Iris pigment epithelial cell (primary cell): Measurements from ENCODE around the gene ADCY6.
"Not testable (repeated sequence)": the region's sequence is repeated elsewhere in the genome, so short reads cannot be mapped to it uniquely, and the experiment has no call there.

Experiments used
- DNase-seq: peaks from one replicate; pipeline ENCODE4 v3.0.0-alpha.2; 2011; ENCODE audit warnings: low read depth

The ADCY6 gene

GRCh38 chr12:48750769-48751356, 38.0 kb downstream of the ADCY6 start:
- no peak for DNase-seq

- peak; percentile 24 for DNase-seq
Observed at GRCh38 chr12:48750215-48750614, 38.7 kb downstream of the ADCY6 start.

GRCh38 chr12:48744251-48745008, 44.5 kb downstream of the ADCY6 start:
- no peak for DNase-seq

GRCh38 chr12:48739618-48740269, 49.1 kb downstream of the ADCY6 start:
- DNase-seq: no peak

- DNase-seq: no peak
Observed at GRCh38 chr12:48736456-48736855, 52.4 kb downstream of the ADCY6 start.

- DNase-seq: no peak
Observed at GRCh38 chr12:48728807-48729206, 60.1 kb downstream of the ADCY6 start.

- DNase-seq: not testable (repeated sequence)
Observed at GRCh38 chr12:48720737-48721136, 68.2 kb downstream of the ADCY6 start.

GRCh38 chr12:48720171-48720570, 68.7 kb downstream of the ADCY6 start:
- DNase-seq: not testable (repeated sequence)

- not testable (repeated sequence) for DNase-seq
Observed at GRCh38 chr12:48719002-48719401, 69.9 kb downstream of the ADCY6 start.

GRCh38 chr12:48717252-48717695, 71.6 kb downstream of the ADCY6 start:
- peak; percentile 9 for DNase-seq

GRCh38 chr12:48716493-48717251, 72.2 kb downstream of the ADCY6 start, which contains the start of gene CCNT1:
Gene CCNT1 (minus strand): TSS chr12:48716707. CDS start chr12:48716675, 32 bp downstream.
- DNase-seq: peak; percentile 100
